HG03378 (cell line): ENCODE data around the gene IL24.
"Not testable (repeated sequence)": the region's sequence is repeated elsewhere in the genome, so short reads cannot be mapped to it uniquely, and the experiment has no call there.

Experiments used
- ATAC-seq: cut with Tn5 transposase; IDR thresholded peaks from one replicate; pipeline ENCODE4 v1.9.1; 2021; ENCODE audit warnings: mild to moderate bottlenecking, moderate library complexity; ENCODE audit not compliant: unreplicated experiment

Gene IL24

DNA sequence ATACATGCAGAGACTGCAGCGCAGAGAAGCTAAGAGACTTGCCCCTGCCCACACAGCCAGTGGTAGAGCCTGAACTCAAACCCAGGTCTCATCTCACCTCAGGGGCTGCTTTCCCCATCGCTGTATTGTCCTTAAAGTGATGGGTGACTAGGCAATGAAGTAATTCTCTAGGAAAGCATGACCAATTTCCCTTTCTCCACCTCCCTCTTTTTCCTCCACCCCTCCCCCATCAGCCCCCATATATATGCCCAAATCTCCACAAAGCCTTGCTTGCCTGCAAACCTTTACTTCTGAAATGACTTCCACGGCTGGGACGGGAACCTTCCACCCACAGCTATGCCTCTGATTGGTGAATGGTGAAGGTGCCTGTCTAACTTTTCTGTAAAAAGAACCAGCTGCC is at the start of gene IL24:
IL24 (plus strand) TSS at position 269 of the 400 bp plus-strand sequence. CDS start 390 bp downstream, outside the sequence.
- no peak for ATAC-seq

DNA sequence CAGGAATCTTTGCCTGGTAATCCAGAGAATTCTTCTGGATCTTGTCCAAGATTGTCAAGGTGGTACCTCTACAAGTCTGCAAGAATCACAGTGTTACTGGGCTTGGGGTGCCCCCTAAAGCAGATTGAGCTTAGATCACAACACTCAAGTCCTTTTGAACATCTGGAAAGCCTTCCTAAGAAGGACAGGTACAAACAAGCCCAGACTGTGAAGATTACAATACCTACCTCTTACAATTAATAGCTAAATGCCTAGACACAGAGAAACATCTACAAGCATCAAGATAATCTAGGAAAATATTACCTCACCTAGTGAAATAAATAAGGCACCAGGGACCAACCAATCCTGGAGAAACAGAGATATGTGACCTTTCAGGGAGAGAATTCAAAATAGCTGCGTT is 49.3 kb upstream of the IL24 start:
- no peak for ATAC-seq

DNA sequence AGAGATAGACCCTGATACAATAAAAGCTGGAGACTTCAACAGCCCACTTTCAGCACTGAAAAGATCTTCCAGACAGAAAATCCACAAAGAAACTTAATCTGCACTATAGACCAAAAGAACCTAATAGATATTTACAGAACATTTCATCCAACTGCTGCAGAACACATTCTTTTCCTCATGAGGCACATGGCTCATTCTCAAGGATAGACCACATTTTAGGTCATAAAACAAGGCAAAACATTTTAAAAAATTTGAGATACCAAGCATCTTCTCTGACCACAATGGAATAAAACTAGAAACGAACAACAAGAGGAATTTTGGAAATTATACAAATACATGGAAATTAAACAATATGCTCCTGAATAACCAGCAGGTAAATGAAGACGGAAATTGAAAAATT is 46.8 kb upstream of the IL24 start:
- no peak for ATAC-seq

GRCh38 chr1:206851341-206852010 is 45.8 kb upstream of the IL24 start:
- ATAC-seq: no peak

GRCh38 chr1:206852662-206853061 is 44.6 kb upstream of the IL24 start:
- not testable (repeated sequence) for ATAC-seq

DNA sequence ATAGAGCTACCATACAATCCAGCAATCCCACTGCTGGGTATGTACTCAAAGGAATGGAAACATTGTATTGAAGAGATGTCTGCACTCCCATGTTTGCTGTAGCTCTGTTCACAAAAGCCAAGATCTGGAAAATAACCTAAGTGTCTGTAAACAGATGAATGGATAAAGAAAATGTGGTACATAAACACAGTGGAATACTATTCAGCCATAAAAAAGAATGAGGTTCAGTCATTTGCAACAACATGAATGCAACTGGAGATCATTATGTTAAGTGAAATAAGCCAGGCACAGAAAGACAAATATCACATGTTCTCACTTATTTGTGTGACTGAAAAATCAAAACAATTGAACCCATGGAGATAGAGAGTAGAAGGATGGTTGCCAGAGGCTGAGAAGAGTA is 43.5 kb upstream of the IL24 start:
- not testable (repeated sequence) for ATAC-seq

DNA sequence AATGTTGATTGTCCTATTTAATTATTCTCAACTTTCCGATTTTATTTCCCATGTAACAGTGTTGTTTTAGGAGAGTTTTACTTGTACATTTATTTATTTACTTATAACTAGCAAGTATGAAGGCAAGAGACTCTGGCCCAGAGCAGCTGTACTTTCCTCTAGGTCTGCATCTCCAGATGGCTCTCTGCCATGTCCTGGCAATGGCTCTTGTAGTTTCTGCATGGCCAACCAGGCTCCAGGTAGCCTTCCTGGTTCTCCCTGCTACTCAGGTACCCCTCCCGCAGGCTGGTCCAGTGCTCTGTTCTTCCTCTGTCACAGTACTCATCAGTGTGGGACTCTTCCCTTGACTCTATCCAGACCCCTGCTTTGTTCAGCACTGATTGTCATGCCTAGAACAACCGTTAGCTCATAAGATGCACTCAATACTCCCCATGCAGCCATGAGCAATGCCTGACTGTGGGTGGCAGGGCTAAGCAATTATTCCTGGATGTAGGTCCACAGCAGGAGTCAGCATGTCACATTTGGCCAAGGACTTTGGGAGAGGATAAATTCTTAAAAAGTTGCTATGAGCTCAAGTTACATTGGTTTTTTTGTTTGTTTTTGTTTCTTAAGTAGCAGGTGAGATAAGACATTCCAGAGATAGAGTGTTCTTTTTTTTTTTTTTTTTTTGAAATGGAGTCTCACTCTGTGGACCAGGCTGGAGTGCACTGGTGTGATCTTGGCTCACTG is 42.7 kb upstream of the IL24 start:
- ATAC-seq: no peak

DNA sequence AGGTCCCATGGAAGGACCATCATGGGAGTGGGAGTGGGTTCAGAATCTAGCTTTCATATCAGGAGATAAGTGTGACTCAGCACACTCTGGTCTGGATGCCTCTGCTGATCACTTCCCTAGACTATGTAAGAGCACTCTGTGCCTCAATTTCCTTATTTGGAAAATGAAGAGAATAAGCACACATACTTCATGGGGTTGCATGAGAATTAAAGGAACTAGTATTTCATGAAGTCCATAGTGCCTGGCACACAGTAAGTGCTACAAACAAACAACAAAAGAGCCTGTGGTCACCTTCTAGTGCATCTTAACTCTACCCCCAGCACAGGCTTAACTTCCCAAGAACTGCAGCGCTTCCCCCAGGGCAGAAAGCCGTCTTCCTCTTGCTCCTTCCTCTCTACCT is 41.4 kb upstream of the IL24 start:
- no peak for ATAC-seq

DNA sequence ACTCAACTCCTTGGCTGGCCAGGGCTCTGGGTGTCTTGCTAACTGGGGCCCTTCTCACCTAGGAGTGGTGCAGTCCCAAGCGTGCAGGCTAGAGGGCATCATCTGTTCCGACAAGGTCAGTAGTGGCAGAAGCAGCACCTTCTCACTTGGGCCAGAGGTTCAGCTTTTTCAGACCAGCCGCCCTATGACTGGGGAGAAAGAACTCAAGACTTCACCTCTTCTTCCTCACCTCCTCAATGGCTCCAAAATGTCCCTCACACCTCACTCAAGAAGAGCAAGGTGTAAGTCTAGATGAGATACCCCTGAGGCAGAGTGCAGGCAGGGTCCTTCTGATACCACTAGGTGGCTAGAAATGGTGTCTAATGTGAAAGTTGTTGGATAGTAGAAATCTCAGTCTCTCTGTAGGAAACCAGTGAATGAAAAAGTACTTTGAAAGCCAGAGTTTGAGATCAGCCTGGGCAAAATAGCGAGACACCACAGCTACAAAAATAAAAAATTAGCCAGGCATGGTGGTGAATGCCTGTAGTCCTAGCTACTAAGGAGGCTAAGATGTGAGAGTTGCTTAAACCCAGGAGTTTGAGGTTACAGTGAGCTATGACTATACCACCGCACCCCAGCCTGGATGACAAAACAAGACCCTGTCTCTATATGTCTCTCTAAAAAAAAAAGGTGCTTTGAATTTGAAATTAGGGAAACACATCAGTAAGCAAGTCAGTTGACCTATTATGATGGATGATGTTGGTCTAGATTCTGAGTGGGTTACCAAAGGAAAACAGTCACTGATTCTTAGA is 40.4 kb upstream of the IL24 start:
- ATAC-seq: no peak

- ATAC-seq: no peak
These were observed 38.1 kb upstream of the IL24 start for GRCh38 chr1:206859082-206859521.

- ATAC-seq: no peak
These were observed 37.1 kb upstream of the IL24 start for GRCh38 chr1:206860165-206860564.

- ATAC-seq: no peak
These were observed 34.0 kb upstream of the IL24 start for GRCh38 chr1:206863266-206863665.

DNA sequence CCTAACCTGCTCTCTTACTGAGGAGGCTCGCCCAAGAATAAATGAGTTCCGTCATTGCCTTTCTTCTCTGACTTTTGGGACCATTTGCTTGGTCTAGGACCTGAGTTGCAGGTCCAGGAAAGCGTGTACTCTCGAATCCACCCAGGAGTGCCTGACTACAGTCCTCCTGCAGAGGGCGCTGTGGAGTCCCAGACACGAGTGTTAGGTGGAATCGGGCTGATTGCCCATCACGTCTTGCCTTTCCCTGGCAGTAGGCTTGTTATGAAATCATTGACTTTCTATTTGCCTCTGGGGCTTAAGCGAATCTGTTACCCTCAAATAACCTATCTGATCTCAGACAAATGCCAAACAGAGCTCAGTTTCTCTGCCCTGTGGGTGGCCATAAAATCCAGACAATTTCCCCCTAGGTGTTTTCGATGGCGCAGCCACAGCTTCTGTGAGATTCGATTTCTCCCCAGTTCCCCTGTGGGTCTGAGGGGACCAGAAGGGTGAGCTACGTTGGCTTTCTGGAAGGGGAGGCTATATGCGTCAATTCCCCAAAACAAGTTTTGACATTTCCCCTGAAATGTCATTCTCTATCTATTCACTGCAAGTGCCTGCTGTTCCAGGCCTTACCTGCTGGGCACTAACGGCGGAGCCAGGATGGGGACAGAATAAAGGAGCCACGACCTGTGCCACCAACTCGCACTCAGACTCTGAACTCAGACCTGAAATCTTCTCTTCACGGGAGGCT is 32.1 kb upstream of the IL24 start, which contains the start of gene IL20:
IL20 (plus strand) TSS at position 685 of the 733 bp plus-strand sequence. CDS start 230 bp downstream, outside the sequence.
- no peak for ATAC-seq

DNA sequence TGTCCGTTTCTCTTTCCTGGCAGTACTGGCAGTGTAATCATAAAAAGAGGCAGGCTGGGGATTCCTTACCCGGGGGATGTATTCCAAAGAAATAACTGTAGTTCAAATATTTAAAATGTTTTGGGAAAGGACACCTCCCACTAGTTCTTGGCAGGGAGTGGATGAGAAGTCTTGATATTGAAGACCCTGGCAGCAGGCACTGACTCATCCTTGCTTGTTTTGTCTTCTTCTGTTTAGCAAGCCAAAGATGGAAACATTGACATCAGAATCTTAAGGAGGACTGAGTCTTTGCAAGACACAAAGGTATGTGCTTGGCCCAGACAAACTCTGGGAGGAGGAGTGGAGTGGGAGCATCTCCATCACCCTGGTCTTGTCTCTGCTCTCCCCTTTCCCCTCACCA is 31.2 kb upstream of the IL24 start:
- no peak for ATAC-seq

GRCh38 chr1:206867239-206867638 is 30.0 kb upstream of the IL24 start:
- ATAC-seq: no peak

DNA sequence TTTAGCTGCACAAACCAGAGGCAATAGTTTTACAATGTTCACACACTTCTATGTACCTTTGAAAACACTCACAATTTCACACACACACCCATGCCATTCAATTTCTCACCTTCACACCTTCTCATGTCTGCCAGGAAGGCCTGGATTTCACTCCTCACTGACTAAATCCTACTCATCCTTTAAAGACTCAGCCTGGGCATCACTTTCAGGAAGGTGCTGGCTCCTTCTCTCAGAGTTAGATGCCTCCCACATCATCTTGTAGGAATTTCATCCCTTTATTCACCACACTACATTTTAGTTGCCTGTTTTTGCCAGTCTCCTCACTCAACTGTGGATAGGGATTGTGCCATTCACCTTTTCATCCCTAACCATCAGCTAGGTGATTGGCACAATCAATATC is 29.5 kb upstream of the IL24 start:
- no peak for ATAC-seq

GRCh38 chr1:206868264-206868663 is 29.0 kb upstream of the IL24 start:
- ATAC-seq: no peak

DNA sequence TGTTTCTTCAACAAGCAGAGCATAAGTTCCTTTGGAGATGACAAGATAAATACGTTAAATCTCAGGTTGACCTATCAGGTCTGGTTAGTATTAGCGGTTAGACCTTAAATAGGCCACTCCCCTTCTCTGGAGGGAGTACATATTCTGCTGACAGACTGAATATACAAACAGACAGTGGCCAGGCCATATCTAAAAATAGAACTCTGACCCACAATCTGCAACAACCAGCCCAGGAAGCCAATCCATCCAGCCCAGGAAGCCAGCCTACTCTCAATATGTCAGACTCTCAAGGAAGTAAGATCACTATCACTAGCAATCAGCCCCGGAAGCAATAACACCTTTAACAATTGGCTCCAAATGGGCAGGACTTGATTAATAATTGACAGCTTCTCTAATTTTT is 25.1 kb upstream of the IL24 start:
- ATAC-seq: no peak

GRCh38 chr1:206873603-206874188 is 23.5 kb upstream of the IL24 start:
- ATAC-seq: no peak

DNA sequence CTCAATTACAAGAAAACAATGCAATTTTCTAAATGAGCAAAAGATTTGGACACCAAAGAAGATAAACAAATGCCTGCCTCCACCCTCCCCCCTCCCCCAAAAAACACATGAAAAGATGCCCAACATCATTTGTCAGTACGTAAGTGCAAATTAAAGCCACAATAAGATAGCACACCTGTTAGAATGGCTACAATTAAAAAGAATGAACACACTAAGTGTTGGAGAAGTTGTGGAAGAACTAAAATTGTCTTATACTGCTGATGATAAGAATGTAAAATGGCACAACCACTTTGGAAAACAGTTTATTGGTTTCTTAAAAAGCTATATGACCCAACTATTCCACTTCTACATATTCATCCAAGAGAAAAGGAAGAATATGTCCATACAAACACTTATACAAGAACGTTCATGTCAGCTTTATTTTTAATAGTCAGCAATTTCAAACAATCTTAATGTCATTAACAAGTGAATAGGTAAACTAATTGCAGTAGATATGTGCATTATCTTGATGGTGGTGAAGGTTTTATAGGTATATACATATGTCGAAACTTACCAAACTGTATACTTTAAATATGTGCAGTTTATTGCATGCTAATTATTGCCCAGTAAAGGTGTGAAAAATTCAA is 21.4 kb upstream of the IL24 start:
- ATAC-seq: no peak
